GM12874 (cell line): ENCODE results near the gene CPEB2.

Source experiments
- TF ChIP-seq, protein P1 (sequence below): IDR thresholded peaks from 2 replicates; pipeline ENCODE4 v1.5.1; 2011; ENCODE audit warnings: low read depth, mild to moderate bottlenecking, control low read depth, low read length, moderate library complexity; ENCODE audit not compliant: insufficient read depth

CPEB2 gene

DNA sequence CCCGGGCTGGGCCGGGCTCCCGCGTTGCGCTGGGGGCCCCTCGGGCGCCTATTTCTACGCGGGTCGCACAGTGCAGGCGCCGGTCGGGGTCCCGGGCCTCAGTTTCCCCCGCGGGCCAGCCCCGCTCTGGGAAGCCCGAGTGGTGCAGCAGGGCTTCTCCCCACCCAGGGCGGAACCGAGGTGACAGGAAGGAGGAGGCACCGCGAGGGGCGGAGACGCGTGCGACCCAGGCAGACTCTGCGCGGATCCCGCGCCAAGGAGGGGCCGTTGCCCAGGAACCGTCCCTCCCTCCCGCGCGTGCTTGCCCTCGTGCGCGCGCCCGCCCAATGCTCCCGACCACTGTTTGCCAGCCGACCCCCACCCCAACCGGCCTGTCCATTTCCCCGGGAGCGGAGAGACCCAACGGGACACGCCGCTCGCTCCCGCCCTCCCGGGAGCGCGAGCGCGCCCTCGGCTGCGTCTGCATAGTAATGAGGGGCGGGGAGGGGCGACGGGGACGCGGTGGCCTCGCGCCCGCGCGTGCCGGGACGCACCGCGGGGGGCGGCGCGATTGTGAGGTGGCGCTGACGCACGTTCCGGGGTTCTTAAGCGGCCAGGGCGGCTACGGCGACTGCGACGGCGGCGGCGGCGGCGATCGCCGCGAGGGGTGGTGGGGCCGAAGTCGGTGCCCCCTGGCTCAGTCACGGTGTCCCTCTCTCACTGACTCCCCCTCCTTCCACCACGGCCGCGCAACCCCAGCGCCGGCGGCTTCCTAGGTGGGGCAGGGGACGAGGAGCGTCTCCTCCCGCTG, at the start of gene CPEB2:
Gene CPEB2, plus strand, starts transcription at position 613 of the 790 bp plus-strand sequence. CDS start 193 bp downstream, outside the sequence.
- TF ChIP-seq, protein P1, sequence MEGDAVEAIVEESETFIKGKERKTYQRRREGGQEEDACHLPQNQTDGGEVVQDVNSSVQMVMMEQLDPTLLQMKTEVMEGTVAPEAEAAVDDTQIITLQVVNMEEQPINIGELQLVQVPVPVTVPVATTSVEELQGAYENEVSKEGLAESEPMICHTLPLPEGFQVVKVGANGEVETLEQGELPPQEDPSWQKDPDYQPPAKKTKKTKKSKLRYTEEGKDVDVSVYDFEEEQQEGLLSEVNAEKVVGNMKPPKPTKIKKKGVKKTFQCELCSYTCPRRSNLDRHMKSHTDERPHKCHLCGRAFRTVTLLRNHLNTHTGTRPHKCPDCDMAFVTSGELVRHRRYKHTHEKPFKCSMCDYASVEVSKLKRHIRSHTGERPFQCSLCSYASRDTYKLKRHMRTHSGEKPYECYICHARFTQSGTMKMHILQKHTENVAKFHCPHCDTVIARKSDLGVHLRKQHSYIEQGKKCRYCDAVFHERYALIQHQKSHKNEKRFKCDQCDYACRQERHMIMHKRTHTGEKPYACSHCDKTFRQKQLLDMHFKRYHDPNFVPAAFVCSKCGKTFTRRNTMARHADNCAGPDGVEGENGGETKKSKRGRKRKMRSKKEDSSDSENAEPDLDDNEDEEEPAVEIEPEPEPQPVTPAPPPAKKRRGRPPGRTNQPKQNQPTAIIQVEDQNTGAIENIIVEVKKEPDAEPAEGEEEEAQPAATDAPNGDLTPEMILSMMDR, result no peak

DNA sequence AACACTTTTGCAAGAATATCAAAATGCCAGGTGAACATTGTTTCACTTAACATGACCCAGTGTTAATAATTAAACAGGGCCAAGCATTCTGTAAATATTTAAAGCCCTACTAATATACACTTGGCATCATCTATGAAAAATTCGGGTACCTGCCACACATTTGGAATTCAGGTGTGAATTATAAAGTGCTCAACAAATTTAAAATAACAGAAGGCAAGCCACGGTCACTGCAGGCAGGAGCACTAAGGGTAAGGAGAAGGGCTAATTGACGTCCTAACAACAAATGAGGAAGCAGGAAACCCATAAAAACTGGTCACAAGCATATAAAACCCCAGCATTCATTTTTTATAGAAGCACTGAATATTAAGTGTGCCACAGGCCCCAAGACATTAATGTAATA, 43.8 kb upstream of the CPEB2 start:
- TF ChIP-seq, protein P1, result no peak

DNA sequence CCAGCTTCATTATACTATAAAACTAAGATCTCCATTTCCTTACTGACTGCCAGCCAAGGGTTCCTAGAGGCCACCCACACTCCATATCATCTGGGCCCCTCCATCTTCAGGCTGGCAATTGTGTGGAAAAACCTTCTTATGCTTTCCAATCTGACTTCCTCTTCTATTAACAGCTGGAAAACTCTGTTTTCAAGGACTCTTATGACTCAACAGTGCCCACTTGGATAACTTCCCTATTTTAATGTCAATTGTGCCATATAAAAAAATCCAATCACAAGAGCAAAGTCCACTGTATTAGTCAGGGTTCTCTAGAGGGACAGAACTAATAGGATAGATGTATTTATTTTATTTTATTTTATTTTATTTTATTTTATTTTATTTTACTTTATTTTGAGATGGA, 41.0 kb upstream of the CPEB2 start:
- TF ChIP-seq, protein P1, result no peak

DNA sequence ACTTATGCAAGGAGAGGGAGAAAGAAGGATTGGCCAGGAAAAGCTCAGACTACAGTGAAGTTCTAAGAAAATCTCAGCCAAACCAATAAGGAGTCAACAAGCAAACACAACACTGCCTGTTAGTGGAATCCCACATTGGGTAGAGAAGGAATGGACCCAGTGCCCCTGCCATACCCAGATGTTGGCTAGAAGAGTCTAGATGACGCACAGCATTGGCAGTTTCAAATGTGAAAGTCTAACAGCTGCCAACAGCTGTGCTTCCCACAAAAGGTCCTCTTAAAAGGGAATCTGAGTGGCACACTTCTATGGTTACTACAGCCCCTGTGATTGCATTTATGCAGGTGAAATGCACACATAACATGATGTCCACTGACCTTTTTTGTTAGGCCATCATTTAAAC, 37.2 kb upstream of the CPEB2 start:
- TF ChIP-seq, protein P1, result no peak

DNA sequence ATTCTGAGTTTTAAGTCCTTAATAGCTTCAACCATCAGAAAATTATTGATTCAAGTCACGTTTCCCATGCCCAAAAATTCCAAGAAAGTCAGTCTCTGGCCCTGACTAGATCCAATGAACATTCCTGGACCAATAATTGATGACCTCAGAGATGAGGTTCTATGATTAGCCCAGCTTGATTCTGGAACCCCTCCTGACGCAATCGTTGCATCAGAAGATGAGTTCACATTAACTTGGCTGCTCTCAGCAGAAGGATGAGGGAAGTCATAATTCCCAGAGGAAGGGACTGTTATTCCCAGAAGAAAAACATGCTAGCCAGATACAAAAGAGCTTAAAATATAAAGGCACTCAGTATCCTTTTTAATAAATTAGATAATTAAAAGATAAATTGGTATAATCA, 34.3 kb upstream of the CPEB2 start:
- TF ChIP-seq, protein P1, result no peak

DNA sequence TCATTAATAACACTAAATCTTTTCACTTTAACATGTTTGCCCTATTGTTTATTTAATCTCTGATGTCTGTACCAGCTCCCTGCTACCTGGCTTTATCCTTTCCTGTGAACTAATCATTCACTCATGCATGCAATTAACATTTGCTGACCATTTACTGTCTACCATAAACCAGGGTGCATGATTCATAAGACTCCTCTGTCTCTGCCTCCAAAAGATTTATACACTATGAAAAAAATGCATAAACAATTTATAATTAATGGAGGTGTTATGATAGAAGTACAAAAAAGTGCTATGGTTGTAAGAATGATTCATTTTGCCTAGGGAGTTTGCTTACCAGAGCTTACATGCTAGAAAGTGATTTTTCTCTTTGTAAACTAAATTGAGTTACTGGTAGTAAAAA, 24.5 kb upstream of the CPEB2 start:
- TF ChIP-seq, protein P1, result no peak

DNA sequence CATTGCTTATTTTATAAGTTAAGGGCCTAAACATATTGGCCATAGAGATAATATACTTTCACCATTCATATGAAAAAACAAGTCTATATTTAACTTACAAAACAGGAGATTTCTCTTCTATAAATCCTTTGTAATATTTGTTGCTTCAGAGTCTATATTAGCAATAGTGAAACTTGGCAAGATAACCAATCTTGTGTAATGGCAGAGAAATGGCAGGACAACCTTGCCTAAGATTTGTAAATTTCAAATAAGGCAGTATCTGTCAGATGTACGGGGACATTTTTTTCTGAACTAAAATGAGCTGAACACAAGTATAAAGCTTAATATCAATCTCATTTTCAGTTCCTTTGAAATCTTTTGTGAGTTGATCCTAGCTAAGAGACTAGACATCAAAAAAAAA, 17.8 kb upstream of the CPEB2 start:
- TF ChIP-seq, protein P1, result no peak
